ENCODE data around the gene EIPR1. TPM values are rescaled to one million over a fixed set of nuclear protein-coding genes. Genes with fewer than 3 reads are reported as not detected.

EIPR1 gene
- total RNA-seq, 1 experiment from 2014 or later = 22.8 TPM

DNA sequence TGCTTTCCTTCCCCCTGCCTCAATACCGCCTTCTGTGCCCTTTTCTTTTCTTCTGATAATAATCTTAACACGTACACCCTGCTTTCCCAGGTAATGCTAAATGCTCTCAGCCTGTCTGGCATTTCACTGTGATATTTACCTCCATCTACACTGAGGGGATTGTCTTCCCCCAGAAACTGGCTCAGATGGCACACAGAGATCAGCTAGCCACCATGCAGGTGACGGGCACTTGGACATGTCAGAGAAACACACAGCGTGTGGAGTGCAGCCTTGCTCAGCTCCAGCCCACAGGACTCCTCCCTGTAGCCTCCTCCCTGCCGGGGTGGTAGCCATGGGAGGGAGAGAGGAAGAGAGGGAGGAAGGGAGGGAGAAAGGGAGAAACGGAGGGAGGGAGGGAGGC lies 131.2 kb downstream of the EIPR1 start (continued):
- TF ChIP-seq, protein P1, sequence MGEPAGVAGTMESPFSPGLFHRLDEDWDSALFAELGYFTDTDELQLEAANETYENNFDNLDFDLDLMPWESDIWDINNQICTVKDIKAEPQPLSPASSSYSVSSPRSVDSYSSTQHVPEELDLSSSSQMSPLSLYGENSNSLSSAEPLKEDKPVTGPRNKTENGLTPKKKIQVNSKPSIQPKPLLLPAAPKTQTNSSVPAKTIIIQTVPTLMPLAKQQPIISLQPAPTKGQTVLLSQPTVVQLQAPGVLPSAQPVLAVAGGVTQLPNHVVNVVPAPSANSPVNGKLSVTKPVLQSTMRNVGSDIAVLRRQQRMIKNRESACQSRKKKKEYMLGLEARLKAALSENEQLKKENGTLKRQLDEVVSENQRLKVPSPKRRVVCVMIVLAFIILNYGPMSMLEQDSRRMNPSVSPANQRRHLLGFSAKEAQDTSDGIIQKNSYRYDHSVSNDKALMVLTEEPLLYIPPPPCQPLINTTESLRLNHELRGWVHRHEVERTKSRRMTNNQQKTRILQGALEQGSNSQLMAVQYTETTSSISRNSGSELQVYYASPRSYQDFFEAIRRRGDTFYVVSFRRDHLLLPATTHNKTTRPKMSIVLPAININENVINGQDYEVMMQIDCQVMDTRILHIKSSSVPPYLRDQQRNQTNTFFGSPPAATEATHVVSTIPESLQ (CRISPR knock-in tag; IDR thresholded peaks at IDR 0.05) = no peak

DNA sequence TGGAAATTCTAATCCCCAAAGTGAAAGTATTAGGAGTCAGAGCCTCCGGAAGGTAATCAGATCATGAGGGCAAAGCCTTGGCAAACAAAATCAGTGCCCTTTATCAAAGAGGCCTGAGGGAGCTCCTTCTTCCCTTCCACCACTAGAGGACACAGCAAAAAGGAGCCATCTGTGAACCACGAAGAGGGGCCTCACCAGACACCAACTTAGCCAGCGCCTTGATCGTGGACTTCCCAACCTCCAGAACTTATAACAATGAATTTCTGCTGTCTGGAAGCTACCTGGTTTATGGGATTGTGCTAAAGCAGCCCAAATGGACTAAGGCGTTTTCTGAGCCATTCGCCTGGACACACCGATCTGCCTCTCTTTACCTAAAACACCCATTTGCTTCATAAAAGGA lies 133.1 kb downstream of the EIPR1 start:
- ChIA-PET CTCF (interaction anchor here (1.5 kb wide), 1 partner anchor 407 kb away, joined by 3 read pairs; no protein-coding TSS in a partner anchor), POLR2A (no interaction called here)
- Mint-ChIP-seq H3K4me1 (peaks cover 12% of the 10 kb centered on the region), H3K4me3 (no peak overlapping the region), H3K9me3 (peaks cover 21% of the 10 kb centered on the region), H3K36me3 (peaks cover 31% of the 10 kb centered on the region), H3K27me3 (ENCODE audit: low read depth) (no peaks in the 10 kb centered on the region; the same call in 1 of the 2 replicates), H3K27ac (no peak overlapping the region)
- DNase-seq (ENCODE audit: low spot score) = no peak
- TF ChIP-seq RORB (CRISPR knock-in tag; IDR thresholded peaks at IDR 0.05) (no peak), CBFB (CRISPR knock-in tag; IDR thresholded peaks at IDR 0.05; ENCODE audit: low read depth) (no peak), EMX1 (CRISPR knock-in tag; IDR thresholded peaks at IDR 0.05) (no peak), ZNF416 (CRISPR knock-in tag; IDR thresholded peaks at IDR 0.05) (no peak), ZNF232 (CRISPR knock-in tag; IDR thresholded peaks at IDR 0.05) (no peak), IRF2 (CRISPR knock-in tag; IDR thresholded peaks at IDR 0.05; ENCODE audit: borderline replicate concordance, low read depth) (no peak), ZNF121 (CRISPR knock-in tag; IDR thresholded peaks at IDR 0.05) (no peak), GABPB1 (CRISPR knock-in tag; IDR thresholded peaks at IDR 0.05) (no peak), ZNF219 (CRISPR knock-in tag; IDR thresholded peaks at IDR 0.05; ENCODE audit: borderline replicate concordance) (no peak)
- TF ChIP-seq, protein P2, sequence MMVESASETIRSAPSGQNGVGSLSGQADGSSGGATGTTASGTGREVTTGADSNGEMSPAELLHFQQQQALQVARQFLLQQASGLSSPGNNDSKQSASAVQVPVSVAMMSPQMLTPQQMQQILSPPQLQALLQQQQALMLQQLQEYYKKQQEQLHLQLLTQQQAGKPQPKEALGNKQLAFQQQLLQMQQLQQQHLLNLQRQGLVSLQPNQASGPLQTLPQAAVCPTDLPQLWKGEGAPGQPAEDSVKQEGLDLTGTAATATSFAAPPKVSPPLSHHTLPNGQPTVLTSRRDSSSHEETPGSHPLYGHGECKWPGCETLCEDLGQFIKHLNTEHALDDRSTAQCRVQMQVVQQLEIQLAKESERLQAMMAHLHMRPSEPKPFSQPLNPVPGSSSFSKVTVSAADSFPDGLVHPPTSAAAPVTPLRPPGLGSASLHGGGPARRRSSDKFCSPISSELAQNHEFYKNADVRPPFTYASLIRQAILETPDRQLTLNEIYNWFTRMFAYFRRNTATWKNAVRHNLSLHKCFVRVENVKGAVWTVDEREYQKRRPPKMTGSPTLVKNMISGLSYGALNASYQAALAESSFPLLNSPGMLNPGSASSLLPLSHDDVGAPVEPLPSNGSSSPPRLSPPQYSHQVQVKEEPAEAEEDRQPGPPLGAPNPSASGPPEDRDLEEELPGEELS (CRISPR knock-in tag; IDR thresholded peaks at IDR 0.05) = no peak
- TF ChIP-seq, protein P3, sequence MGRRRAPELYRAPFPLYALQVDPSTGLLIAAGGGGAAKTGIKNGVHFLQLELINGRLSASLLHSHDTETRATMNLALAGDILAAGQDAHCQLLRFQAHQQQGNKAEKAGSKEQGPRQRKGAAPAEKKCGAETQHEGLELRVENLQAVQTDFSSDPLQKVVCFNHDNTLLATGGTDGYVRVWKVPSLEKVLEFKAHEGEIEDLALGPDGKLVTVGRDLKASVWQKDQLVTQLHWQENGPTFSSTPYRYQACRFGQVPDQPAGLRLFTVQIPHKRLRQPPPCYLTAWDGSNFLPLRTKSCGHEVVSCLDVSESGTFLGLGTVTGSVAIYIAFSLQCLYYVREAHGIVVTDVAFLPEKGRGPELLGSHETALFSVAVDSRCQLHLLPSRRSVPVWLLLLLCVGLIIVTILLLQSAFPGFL (CRISPR knock-in tag; IDR thresholded peaks at IDR 0.05; ENCODE audit: borderline replicate concordance) = no peak
- TF ChIP-seq, protein P4, sequence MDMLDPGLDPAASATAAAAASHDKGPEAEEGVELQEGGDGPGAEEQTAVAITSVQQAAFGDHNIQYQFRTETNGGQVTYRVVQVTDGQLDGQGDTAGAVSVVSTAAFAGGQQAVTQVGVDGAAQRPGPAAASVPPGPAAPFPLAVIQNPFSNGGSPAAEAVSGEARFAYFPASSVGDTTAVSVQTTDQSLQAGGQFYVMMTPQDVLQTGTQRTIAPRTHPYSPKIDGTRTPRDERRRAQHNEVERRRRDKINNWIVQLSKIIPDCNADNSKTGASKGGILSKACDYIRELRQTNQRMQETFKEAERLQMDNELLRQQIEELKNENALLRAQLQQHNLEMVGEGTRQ (CRISPR knock-in tag; IDR thresholded peaks at IDR 0.05) = no peak
- ATAC-seq = no peak

DNA sequence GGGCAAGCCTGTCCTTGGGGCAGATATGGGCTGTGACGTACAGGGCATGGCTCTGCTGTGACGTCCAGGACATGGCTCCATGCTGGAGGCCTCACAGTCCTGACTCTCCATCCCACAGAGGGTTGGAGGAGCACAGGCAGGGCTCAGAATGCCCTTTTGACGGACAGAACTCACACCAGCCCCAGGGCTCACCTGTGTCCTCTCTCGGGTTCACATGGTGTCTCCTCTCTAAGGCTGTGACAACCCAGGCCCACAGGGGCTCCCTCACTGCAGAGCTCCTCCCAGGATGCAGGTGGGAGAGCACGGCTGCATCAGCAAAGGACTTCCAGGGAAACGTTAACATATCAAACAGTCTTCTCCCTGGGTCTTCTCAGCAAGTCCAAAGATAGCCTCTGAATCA lies 133.8 kb downstream of the EIPR1 start:
- Mint-ChIP-seq H3K4me3 (no peak overlapping the region), H3K27me3 (ENCODE audit: low read depth) (no peaks in the 10 kb centered on the region), H3K27ac (no peak overlapping the region), H3K9me3 (peaks cover 14% of the 10 kb centered on the region), H3K36me3 (peaks cover 24% of the 10 kb centered on the region), H3K4me1 (peaks cover 12% of the 10 kb centered on the region)
- DNase-seq (ENCODE audit: low spot score) = no peak
- TF ChIP-seq ZNF423 (CRISPR knock-in tag; IDR thresholded peaks at IDR 0.05) (0 out of 2 replicates have a peak, but pooled peaks have one; percentile 35), EMX1 (CRISPR knock-in tag; IDR thresholded peaks at IDR 0.05) (no peak)
- CTCF ChIA-PET = interaction anchor here (1.5 kb wide), 1 partner anchor 408 kb away, joined by 3 read pairs; no protein-coding TSS in a partner anchor
- POLR2A ChIA-PET = no interaction called here
- ATAC-seq = peak; percentile 90

DNA sequence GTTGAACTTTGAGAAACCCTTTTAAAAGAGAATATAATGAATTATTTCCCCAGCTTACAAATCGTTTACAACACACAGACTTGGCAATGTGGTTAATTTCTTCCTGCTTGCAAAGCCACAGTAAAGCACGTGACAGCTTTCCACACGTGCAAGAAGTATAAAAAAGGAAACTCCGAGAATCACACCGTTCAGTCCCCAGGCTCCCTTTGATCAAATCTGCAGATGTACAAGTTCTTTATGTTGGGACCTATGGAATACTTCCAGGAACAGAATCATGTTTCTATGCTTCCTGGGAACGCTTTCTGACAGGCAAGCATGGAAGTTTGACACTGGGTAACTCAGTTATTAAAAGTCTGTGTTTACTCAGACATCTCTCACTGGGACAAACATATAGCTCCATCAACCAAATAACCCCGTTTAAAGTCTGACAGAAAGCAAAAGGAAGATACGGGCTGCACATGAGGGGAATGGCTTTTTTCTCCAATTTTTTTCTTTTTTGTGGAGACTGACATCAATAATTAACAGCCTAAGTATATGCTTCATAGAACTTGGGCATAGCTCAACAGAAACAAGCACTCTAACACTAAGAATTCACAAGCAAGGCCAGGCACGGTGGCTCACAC lies 134.8 kb downstream of the EIPR1 start:
- no peak for TF ChIP-seq TEAD4 (CRISPR knock-in tag; IDR thresholded peaks at IDR 0.05)
- TF ChIP-seq TP53 (CRISPR knock-in tag; IDR thresholded peaks at IDR 0.05) = no peak
- TF ChIP-seq, protein P5, sequence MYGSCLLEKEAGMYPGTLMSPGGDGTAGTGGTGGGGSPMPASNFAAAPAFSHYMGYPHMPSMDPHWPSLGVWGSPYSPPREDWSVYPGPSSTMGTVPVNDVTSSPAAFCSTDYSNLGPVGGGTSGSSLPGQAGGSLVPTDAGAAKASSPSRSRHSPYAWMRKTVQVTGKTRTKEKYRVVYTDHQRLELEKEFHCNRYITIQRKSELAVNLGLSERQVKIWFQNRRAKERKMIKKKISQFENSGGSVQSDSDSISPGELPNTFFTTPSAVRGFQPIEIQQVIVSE (CRISPR knock-in tag; IDR thresholded peaks at IDR 0.05; ENCODE audit: borderline replicate concordance) = no peak
- TF ChIP-seq NFYB (CRISPR knock-in tag; conservative IDR thresholded peaks at IDR 0.05; ENCODE audit: low read depth) = no peak
- no peak for TF ChIP-seq RORB (CRISPR knock-in tag; IDR thresholded peaks at IDR 0.05)
- TF ChIP-seq, protein P6, sequence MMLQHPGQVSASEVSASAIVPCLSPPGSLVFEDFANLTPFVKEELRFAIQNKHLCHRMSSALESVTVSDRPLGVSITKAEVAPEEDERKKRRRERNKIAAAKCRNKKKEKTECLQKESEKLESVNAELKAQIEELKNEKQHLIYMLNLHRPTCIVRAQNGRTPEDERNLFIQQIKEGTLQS (CRISPR knock-in tag; conservative IDR thresholded peaks at IDR 0.05) = no peak
- no peak for TF ChIP-seq SMAD4 (CRISPR knock-in tag; IDR thresholded peaks at IDR 0.05)
- no peak for TF ChIP-seq GTF2I (CRISPR knock-in tag; conservative IDR thresholded peaks at IDR 0.05)
- TF ChIP-seq MXD4 (CRISPR knock-in tag; IDR thresholded peaks at IDR 0.05; ENCODE audit: borderline replicate concordance) = no peak
- no peak for TF ChIP-seq ZNF317 (CRISPR knock-in tag; IDR thresholded peaks at IDR 0.05; ENCODE audit: borderline replicate concordance, low read depth)
- TF ChIP-seq, protein P7, sequence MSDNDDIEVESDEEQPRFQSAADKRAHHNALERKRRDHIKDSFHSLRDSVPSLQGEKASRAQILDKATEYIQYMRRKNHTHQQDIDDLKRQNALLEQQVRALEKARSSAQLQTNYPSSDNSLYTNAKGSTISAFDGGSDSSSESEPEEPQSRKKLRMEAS (CRISPR knock-in tag; IDR thresholded peaks at IDR 0.05) = no peak
- TF ChIP-seq FOXJ3 (CRISPR knock-in tag; IDR thresholded peaks at IDR 0.05; ENCODE audit: borderline replicate concordance) = no peak
- Mint-ChIP-seq H3K27me3 (ENCODE audit: low read depth) (no peaks in the 10 kb centered on the region), H3K27ac (no peak overlapping the region), H3K4me3 (no peak overlapping the region), H3K4me1 (peaks cover 12% of the 10 kb centered on the region), H3K9me3 (peaks cover 9% of the 10 kb centered on the region; the same call in 1 of the 2 replicates), H3K36me3 (peaks cover 14% of the 10 kb centered on the region)
- POLR2A ChIA-PET = no interaction called here
- CTCF ChIA-PET = no interaction called here
- ATAC-seq (no peak), DNase-seq (ENCODE audit: low spot score) (no peak)
